GM21576 (cell line): Measurements from ENCODE around the gene GM2A.

ENCODE experiments used
- ATAC-seq: cut with Tn5 transposase; IDR thresholded peaks from one replicate; pipeline ENCODE4 v1.9.1; 2021; ENCODE audit warnings: mild to moderate bottlenecking, moderate library complexity; ENCODE audit not compliant: unreplicated experiment

GM2A gene

GRCh38 chr5:151252762-151253604 is at the start of gene GM2A:
Gene GM2A (plus strand): TSS chr5:151253185. CDS start chr5:151253217, 32 bp downstream.
- ATAC-seq: peak; percentile 79

- no peak for ATAC-seq
Observed at GRCh38 chr5:151204051-151204450, 48.9 kb upstream of the GM2A start.

DNA sequence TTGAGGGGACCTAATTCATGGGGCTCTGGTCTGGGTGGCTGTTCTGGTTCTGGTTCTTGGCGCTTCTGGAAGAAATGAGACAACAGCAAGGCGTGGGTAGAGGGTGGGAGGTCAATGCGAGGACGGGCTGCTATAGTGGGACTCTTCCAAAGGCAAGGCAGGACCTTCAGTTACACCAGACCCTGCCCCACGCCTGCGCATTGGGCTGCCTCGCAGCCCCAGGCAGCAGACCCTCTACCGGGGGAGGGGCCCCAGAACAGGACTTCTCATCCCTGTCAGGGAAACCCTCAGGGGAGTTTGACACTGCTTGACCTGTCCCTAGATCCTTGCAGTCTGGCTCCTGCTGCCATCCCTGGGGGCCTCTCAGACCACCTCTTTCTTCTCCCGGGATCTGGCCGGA is 47.6 kb upstream of the GM2A start:
- no peak for ATAC-seq

DNA sequence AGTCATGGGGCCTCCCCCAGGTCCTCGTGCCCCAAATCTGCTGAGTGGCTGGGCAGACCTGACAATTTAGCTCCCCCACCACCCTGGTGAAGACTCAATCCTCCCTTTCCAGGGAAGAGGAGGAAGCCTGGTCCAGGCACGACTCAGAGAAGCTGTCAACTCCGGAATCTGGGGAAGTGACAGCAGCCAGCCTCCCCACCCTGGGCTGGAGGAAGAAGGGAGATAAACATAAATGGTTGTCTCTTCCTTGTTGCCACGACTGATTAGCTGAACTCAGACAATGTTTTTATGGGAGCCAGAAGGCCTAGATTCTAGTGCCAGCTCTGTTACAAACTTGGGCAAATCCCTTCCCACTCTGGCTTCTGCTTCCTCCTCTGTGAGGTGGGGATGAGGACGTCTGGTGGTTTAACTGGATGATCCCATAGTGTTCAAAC is 44.5 kb upstream of the GM2A start:
- ATAC-seq: no peak

GRCh38 chr5:151212406-151212798 is 40.6 kb upstream of the GM2A start:
- ATAC-seq: no peak

DNA sequence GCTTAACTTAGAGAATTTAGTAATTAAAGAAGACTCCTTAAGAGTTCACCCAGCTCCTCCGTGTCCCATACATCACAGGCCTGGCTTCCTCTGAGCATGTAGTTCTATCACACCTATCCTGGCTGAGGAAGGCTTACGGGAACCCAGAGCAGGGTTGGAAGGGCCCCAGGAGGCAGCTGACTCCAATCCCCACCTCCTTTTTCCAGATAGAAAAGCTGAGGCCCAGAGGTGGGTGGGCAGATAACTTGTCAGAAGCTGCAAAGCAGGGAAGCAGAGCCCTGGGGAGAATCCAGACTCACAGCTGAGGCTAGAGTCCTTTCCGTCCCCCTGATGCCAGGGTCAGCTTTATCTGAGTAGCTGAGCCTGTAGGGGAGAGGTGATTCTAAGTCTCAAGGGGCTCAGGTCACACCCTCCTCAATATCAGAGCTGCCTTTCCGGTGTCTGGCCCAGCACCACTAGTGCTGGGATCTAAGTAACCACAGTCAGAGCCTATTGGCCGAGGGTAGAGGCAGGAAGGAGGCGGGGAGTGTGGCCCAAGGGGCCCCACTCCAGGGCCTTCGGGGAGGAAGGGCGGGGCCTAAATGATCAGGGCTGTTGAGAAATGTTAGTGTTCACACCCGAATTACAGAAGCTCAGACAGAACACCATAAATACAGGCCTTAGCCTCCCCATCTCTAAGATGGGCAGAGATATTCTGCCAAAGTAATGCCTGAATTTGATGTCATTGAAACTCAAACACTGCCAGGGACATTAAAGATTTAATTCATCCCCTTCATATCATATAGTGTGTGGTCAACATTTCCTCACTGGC is 39.0 kb upstream of the GM2A start:
- ATAC-seq: peak; percentile 74

- ATAC-seq: peak; percentile 63
Observed at GRCh38 chr5:151214614-151215545, 38.1 kb upstream of the GM2A start.

DNA sequence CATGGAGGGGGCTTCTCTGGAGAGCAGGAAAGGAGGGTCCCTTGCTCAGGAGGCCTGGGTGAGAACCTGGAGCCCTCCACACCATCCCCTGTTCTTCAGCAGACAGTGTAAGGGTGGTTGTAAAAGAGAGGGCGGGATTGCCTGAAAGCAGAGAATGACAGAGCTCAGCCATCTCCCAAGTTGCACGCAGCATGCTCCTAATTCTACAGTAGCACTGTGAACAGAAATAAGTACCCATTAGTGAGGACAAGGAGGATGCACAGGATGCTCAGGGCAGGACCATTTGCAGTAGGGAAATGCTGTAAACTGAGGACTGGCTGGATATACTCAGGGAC is 37.5 kb upstream of the GM2A start:
- ATAC-seq: no peak

GRCh38 chr5:151216781-151217180 is 36.2 kb upstream of the GM2A start:
- ATAC-seq: no peak

DNA sequence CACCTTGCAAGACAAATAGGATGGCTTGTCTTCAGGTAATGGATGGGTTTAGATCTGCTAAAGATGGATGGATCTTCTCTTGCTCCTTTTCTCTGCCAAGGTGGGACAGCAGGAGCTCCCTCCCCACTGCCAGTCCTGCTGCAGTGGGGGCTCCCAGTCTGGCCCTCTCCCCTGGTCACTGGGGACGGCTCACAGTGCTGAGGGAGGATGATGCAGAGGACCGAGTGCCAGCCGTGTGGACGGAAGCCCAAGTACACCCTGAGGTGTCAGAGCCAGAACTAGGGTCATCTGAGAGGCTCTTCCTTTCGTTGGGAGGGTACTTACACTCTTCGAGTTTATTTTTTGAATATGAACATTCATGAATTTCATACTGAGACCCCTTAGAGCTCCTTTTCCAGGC is 34.8 kb upstream of the GM2A start:
- ATAC-seq: no peak

- ATAC-seq: no peak
Observed at GRCh38 chr5:151219138-151219537, 33.8 kb upstream of the GM2A start.

- ATAC-seq: no peak
Observed at GRCh38 chr5:151219789-151220188, 33.2 kb upstream of the GM2A start.

GRCh38 chr5:151221574-151221973 is 31.4 kb upstream of the GM2A start:
- ATAC-seq: no peak

DNA sequence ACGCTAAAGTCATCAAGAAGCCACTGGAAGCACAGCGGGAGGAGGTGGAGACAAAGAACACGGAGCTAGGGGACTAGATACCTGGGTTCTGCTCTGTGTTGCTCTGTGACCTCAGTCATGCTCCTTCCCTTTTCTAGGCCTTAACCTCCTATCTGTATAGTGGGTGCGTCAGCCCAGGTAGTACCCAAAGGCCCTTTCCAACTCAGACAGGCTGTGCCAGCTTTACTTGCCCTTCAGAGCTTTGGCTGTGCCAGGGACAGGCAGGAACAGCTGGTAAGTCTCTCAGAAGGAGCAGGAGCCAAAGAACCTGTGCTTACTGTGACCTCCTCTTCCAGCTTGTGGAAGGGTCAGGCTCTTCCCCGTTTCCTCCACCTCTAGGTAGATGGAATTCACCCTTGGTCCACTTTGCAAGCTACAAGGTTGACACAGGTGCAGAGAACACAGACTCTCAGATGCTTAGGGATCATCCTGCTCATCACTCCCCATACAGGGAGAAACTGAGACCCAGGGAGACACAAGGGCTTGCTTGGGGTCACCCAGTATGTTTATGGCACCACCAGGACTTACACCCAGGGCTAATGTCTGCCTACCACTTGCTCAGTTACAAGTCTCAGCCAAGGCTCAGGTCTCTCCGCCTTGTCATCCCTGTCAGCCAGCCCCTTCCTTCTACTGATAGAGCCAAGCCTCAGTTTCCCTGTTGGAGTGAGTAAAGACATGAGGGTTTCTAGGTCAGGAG is 30.8 kb upstream of the GM2A start:
- ATAC-seq: no peak

GRCh38 chr5:151222790-151223446 is 30.1 kb upstream of the GM2A start:
- ATAC-seq: peak; percentile 78

GRCh38 chr5:151223447-151224264 is 29.3 kb upstream of the GM2A start, which contains the start of gene CCDC69:
Gene CCDC69 (minus strand): TSS chr5:151224092. CDS start chr5:151223970, 122 bp downstream.
- ATAC-seq: peak; percentile 70

- ATAC-seq: no peak
Observed at GRCh38 chr5:151224372-151224771, 28.6 kb upstream of the GM2A start.

GRCh38 chr5:151225071-151225470 is 27.9 kb upstream of the GM2A start:
- ATAC-seq: no peak

DNA sequence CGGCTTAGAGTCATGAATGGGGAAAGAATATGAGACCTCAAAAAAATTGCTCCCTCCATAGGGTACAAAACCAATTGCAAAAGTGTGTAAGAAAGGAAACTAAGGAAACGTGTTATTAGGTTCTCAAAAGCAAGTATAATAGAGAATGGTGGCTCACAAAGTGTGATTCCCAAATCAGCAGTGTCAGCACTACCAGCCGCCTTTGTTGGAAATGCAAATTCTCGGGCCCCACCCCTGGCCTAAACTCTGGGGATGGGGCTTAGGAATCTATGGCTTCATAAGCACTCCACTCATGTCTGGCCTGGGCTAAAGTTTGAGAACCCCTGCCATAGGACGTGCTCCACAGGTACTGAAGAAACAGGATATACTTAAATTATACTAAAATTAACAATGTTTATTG is 27.5 kb upstream of the GM2A start:
- ATAC-seq: no peak
